Hepatocyte (in vitro differentiated cells): ENCODE results near the gene THAP2.

ENCODE experiments used
- EZH2 ChIP-seq: fragments of 200-600 bp; sonication (generic); IDR thresholded peaks from 2 replicates; pipeline ENCODE4 v1.6.1; 2016; ENCODE audit warnings: antibody characterized with exemption, mild to moderate bottlenecking, borderline replicate concordance
- TF ChIP-seq, protein P1 (sequence below): fragments of 200-600 bp; sonication (generic); IDR thresholded peaks from 2 replicates; pipeline ENCODE4 v1.5.1; 2016; ENCODE audit warnings: antibody characterized with exemption, mild to moderate bottlenecking; ENCODE audit not compliant: poor library complexity

DNA sequence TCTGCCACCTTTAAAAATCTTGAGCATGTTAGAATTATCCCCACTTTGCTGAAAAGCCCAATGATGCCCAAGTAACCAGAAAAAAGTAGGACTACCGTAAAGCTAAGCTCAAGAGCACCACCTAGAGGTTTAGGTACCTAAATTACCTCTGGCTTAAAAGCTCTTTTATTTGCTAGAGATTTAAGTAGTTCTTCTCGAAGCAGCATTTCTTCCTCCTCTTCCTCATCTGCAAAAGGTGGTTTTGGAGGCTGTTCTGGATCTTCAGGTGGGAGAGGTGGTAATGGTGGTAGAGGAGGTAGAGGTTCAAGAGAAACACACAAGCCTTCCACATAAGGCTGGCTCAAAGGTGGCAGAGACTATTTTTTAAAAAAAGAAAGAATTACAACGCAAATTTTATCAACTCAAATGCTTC lies 27.4 kb upstream of the THAP2 start:
- TF ChIP-seq, protein P1, sequence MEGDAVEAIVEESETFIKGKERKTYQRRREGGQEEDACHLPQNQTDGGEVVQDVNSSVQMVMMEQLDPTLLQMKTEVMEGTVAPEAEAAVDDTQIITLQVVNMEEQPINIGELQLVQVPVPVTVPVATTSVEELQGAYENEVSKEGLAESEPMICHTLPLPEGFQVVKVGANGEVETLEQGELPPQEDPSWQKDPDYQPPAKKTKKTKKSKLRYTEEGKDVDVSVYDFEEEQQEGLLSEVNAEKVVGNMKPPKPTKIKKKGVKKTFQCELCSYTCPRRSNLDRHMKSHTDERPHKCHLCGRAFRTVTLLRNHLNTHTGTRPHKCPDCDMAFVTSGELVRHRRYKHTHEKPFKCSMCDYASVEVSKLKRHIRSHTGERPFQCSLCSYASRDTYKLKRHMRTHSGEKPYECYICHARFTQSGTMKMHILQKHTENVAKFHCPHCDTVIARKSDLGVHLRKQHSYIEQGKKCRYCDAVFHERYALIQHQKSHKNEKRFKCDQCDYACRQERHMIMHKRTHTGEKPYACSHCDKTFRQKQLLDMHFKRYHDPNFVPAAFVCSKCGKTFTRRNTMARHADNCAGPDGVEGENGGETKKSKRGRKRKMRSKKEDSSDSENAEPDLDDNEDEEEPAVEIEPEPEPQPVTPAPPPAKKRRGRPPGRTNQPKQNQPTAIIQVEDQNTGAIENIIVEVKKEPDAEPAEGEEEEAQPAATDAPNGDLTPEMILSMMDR = peak; percentile 71
- TF ChIP-seq EZH2 = no peak
